D341Med (cell line): ENCODE results near the gene C1QL4.

Source experiments
- DNase-seq: peaks from one replicate; pipeline ENCODE4 v3.0.0; 2012; ENCODE audit warnings: low spot score

The C1QL4 gene

GRCh38 chr12:49347311-49348193 is 10.6 kb upstream of the C1QL4 start:
- DNase-seq, result peak; percentile 96

GRCh38 chr12:49346659-49347310 is 9.8 kb upstream of the C1QL4 start, which contains the start of gene DNAJC22:
TSS of gene DNAJC22 (plus strand) at chr12:49346888. CDS start at chr12:49348873, 1,985 bp downstream.
- peak; percentile 52 for DNase-seq

GRCh38 chr12:49345825-49346658 is 9.1 kb upstream of the C1QL4 start:
- DNase-seq, result peak; percentile 58

GRCh38 chr12:49345051-49345824 is 8.2 kb upstream of the C1QL4 start:
- DNase-seq, result peak; percentile 73

GRCh38 chr12:49344486-49345050 is 7.6 kb upstream of the C1QL4 start:
- DNase-seq, result no peak

GRCh38 chr12:49342914-49343731 is 6.1 kb upstream of the C1QL4 start:
- no peak for DNase-seq

GRCh38 chr12:49342066-49342913 is 5.3 kb upstream of the C1QL4 start:
- peak; percentile 91 for DNase-seq

GRCh38 chr12:49341777-49342065 is 4.7 kb upstream of the C1QL4 start:
- no peak for DNase-seq

- no peak for DNase-seq
Observed at GRCh38 chr12:49340971-49341776, 4.2 kb upstream of the C1QL4 start.

- DNase-seq, result no peak
Observed at GRCh38 chr12:49340095-49340870, 3.3 kb upstream of the C1QL4 start.

GRCh38 chr12:49339464-49339861 is 2.5 kb upstream of the C1QL4 start:
- no peak for DNase-seq

- no peak for DNase-seq
Observed at GRCh38 chr12:49338830-49339463, 2.0 kb upstream of the C1QL4 start.

- peak; percentile 43 for DNase-seq
Observed at GRCh38 chr12:49335955-49336644, 888 bp downstream of the C1QL4 start.

- DNase-seq, result no peak
Observed at GRCh38 chr12:49335118-49335954, 1.7 kb downstream of the C1QL4 start.

- DNase-seq, result peak; percentile 32
Observed at GRCh38 chr12:49334681-49335080, 2.3 kb downstream of the C1QL4 start.

- DNase-seq, result no peak
Observed at GRCh38 chr12:49334226-49334625, 2.8 kb downstream of the C1QL4 start.
